Measurements from ENCODE around the gene CTIF.

The CTIF gene

GRCh38 chr18:48736321-48737260 lies 197.8 kb downstream of the CTIF start:
- no peak for DNase-seq

GRCh38 chr18:48739266-48740067 lies 200.6 kb downstream of the CTIF start:
- DNase-seq: no peak

- no peak for DNase-seq
Measured at GRCh38 chr18:48740068-48740440, 201.2 kb downstream of the CTIF start.

- DNase-seq: no peak
Measured at GRCh38 chr18:48740851-48741485, 202.1 kb downstream of the CTIF start.

- DNase-seq: no peak
Measured at GRCh38 chr18:48741866-48742265, 203.0 kb downstream of the CTIF start.

GRCh38 chr18:48742304-48742703 lies 203.5 kb downstream of the CTIF start:
- no peak for DNase-seq

GRCh38 chr18:48742706-48743475 lies 204.1 kb downstream of the CTIF start:
- no peak for DNase-seq

- DNase-seq: no peak
Measured at GRCh38 chr18:48743886-48744285, 205.1 kb downstream of the CTIF start.

GRCh38 chr18:48745293-48745692 lies 206.5 kb downstream of the CTIF start:
- DNase-seq: no peak

- DNase-seq: no peak
Measured at GRCh38 chr18:48749768-48750167, 210.9 kb downstream of the CTIF start.

GRCh38 chr18:48750485-48751175 lies 211.8 kb downstream of the CTIF start:
- no peak for DNase-seq

- DNase-seq: no peak
Measured at GRCh38 chr18:48751727-48752468, 213.1 kb downstream of the CTIF start.

GRCh38 chr18:48752478-48752877 lies 213.6 kb downstream of the CTIF start:
- DNase-seq: no peak

GRCh38 chr18:48752928-48753327 lies 214.1 kb downstream of the CTIF start:
- DNase-seq: no peak

- no peak for DNase-seq
Measured at GRCh38 chr18:48753691-48754090, 214.9 kb downstream of the CTIF start.

GRCh38 chr18:48754559-48754958 lies 215.7 kb downstream of the CTIF start:
- no peak for DNase-seq

- DNase-seq: no peak
Measured at GRCh38 chr18:48754993-48755473, 216.2 kb downstream of the CTIF start.

- no peak for DNase-seq
Measured at GRCh38 chr18:48756511-48757226, 217.8 kb downstream of the CTIF start.

- DNase-seq: no peak
Measured at GRCh38 chr18:48757367-48757766, 218.5 kb downstream of the CTIF start.

- DNase-seq: no peak
Measured at GRCh38 chr18:48757906-48758305, 219.1 kb downstream of the CTIF start.
